ENCODE results near the gene FAM222B. TPM values are rescaled to one million over a fixed set of nuclear protein-coding genes. Genes with fewer than 3 reads are reported as not detected.

Gene FAM222B

DNA sequence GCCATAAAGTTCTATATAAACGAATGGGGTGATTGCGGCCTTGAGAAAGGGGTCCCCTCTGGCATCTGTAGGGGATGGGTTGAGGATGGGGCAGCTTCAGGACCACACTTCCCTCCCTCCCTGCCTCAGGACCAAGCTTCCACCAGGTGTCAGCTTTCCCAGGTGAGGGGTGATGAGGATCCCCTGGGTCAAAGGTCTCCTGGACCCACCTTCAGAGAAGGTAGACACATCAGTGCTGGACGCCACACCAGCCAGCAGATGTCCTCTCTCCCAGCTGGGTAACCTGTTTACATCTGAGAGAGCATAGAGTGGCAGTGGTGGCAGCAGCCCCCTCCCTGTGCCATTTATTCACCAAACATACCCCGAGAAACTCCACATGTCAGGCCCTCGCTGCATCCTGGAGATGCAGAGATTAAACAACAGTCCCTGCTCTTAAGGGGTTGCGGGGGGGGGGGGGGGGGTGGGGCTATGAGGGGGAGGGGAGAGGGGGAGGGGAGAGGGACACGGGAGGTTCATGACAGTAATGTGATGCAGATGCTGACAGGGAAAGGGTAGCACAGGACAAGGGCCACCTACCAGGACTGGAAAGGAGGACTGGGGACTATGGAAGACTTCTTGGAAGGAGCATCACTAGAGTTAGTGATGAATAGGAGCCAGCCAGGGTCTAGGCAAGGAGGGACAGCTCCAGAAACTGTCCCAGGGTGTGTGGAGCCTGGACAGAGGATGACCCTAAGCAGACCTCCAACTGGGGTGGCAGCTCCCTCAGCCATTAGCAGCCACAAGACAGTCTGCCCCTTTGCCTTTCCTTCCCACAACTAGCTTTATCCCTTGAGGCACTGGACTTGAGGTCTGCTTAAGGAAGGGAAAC is 135.9 kb downstream of the FAM222B start:
- no peak overlapping the region for H3K27ac ChIP-seq (ENCODE audit: low read depth, low read length)
- no peak overlapping the region for H3K9ac ChIP-seq (ENCODE audit: low read length)
- no peaks in the 10 kb centered on the region for H3K4me1 ChIP-seq (ENCODE audit: control insufficient read depth, low read depth, low read length)
- no peak overlapping the region for H3K18ac ChIP-seq (ENCODE audit: low read length)
- DNase-seq = peak; percentile 37
- H3K4ac ChIP-seq (ENCODE audit: low read depth, low read length) = no peak overlapping the region
- no peak overlapping the region for H3K56ac ChIP-seq (ENCODE audit: low read length)
- no peak overlapping the region for H2BK15ac ChIP-seq (replicated peaks; ENCODE audit: low read depth)
- H3K79me2 ChIP-seq (ENCODE audit: control insufficient read depth, insufficient read depth, low read length) = peaks cover 2% of the 10 kb centered on the region
- H2BK5ac ChIP-seq (ENCODE audit: low read length) = no peak overlapping the region
- H3K27me3 ChIP-seq (ENCODE audit: insufficient read depth, low read length, poor library complexity) = no peaks in the 10 kb centered on the region
- no peak overlapping the region for H3K23ac ChIP-seq (ENCODE audit: low read length)
- no peak overlapping the region for H4K8ac ChIP-seq (ENCODE audit: low read depth, low read length)
- no peak overlapping the region for H3K4me2 ChIP-seq (ENCODE audit: low read length)
- H3K4me3 ChIP-seq (ENCODE audit: low read length) = no peak overlapping the region
- H2BK120ac ChIP-seq (ENCODE audit: low read depth, low read length) = no peak overlapping the region
- no peak overlapping the region for H4K5ac ChIP-seq (ENCODE audit: low read length)
- peaks cover 4% of the 10 kb centered on the region for H3K79me1 ChIP-seq (ENCODE audit: low read length)
- peaks cover 5% of the 10 kb centered on the region for H3K36me3 ChIP-seq (ENCODE audit: control insufficient read depth, insufficient read depth, low read length)
- H2AK5ac ChIP-seq (ENCODE audit: low read length) = no peak overlapping the region
- no CpG with 5 or more reads among the region's 7 CpGs for WGBS (ENCODE audit: extremely low coverage, insufficient coverage, low lambda C conversion rate)

Small RNA genes lying within 50 kb of the gene (small RNA-seq; reads per million reads assigned to genes)
- not detected for gene RF00019 (ENCODE audit: insufficient read depth)
- gene SNORD42A (ENCODE audit: insufficient read depth) = not detected
- gene SNORD42B (ENCODE audit: insufficient read depth) = 0.90 reads per million
- not detected for gene SNORD4A (ENCODE audit: insufficient read depth)
- gene SNORD4B (ENCODE audit: insufficient read depth) = not detected
